GM21367 (cell line): Measurements from ENCODE around the gene FUT6.
"Not testable (repeated sequence)": the region's sequence is repeated elsewhere in the genome, so short reads cannot be mapped to it uniquely, and the experiment has no call there.

Source experiments
- ATAC-seq: cut with Tn5 transposase; IDR thresholded peaks from one replicate; pipeline ENCODE4 v1.9.1; 2021; ENCODE audit not compliant: unreplicated experiment

FUT6 gene

GRCh38 chr19:5839065-5840017, at the start of gene FUT6:
TSS of gene FUT6 (minus strand) at chr19:5839702. CDS start at chr19:5832567, 7,135 bp downstream.
- no peak for ATAC-seq

- not testable (repeated sequence) for ATAC-seq
Observed at GRCh38 chr19:5884065-5884811, 44.7 kb upstream of the FUT6 start.

GRCh38 chr19:5883157-5883873, 43.8 kb upstream of the FUT6 start:
- ATAC-seq: not testable (repeated sequence)

- ATAC-seq: no peak
Observed at GRCh38 chr19:5882421-5882968, 43.0 kb upstream of the FUT6 start.

GRCh38 chr19:5881543-5882299, 42.2 kb upstream of the FUT6 start:
- no peak for ATAC-seq

GRCh38 chr19:5880604-5881078, 41.1 kb upstream of the FUT6 start:
- no peak for ATAC-seq

GRCh38 chr19:5880196-5880595, 40.7 kb upstream of the FUT6 start:
- ATAC-seq: no peak

- no peak for ATAC-seq
Observed at GRCh38 chr19:5877882-5878281, 38.4 kb upstream of the FUT6 start.

- ATAC-seq: no peak
Observed at GRCh38 chr19:5877427-5877826, 37.9 kb upstream of the FUT6 start.

- not testable (repeated sequence) for ATAC-seq
Observed at GRCh38 chr19:5874496-5874895, 35.0 kb upstream of the FUT6 start.

- ATAC-seq: no peak
Observed at GRCh38 chr19:5873617-5874199, 34.2 kb upstream of the FUT6 start.

GRCh38 chr19:5870986-5871394, 31.5 kb upstream of the FUT6 start:
- ATAC-seq: no peak

GRCh38 chr19:5867201-5868136, 28.0 kb upstream of the FUT6 start:
- ATAC-seq: no peak

- ATAC-seq: no peak
Observed at GRCh38 chr19:5865772-5866171, 26.3 kb upstream of the FUT6 start.

GRCh38 chr19:5864725-5865486, 25.4 kb upstream of the FUT6 start:
- no peak for ATAC-seq

GRCh38 chr19:5864013-5864720, 24.7 kb upstream of the FUT6 start:
- ATAC-seq: no peak

GRCh38 chr19:5863030-5863665, 23.6 kb upstream of the FUT6 start:
- ATAC-seq: no peak
